K562 (cell line): Measurements from ENCODE around the gene PCBP3. TPM values are rescaled to one million over a fixed set of nuclear protein-coding genes. Genes with fewer than 3 reads are reported as not detected.

ENCODE experiments used
- ATAC-seq: fragments of 200-7000 bp; cut with Tn5 transposase; 3 replicates; pipeline ENCODE4 v1.9.1; 2020; ENCODE audit warnings: moderate library complexity
- BruUV-seq: library from RNA; stranded (reverse); fragments of 400-500 nt; replicated peaks from 2 replicates; lab custom pipeline; 2021; lab: Mats Ljungman, UMichigan
- CTCF ChIA-PET: fragments of 300-600 bp; formaldehyde crosslinking; extraction: SDS; loops from one replicate; lab custom pipeline; 2021; ENCODE audit warnings: low intra/inter-chr PET ratio; lab: Yijun Ruan, JAX
- POLR2A ChIA-PET: fragments of 300-600, 350-650 bp; sonication (Branson Sonifier 250); formaldehyde crosslinking; extraction: SDS; loops from one replicate; lab custom pipeline; 2021; ENCODE audit warnings: antibody characterized with exemption, inconsistent platforms; lab: Yijun Ruan, JAX
- DNase-seq, 4 experiments: peaks; one replicate each; pipeline versions ENCODE4 v3.0.0 to v3.0.0-alpha.2; 2011 to 2018; ENCODE audit warnings: low spot score in 3 of 4, mixed read lengths in 3 of 4; ENCODE audit errors: extremely low read depth in 1 of 4
- FAIRE-seq: peaks from 2 replicates; lab custom pipeline; 2011; peaks lifted over from hg19 to GRCh38; lab: Jason Lieb, UNC
- H2AFZ ChIP-seq: 2 replicates; pipeline ENCODE4 v1.6.0; 2011; ENCODE audit warnings: low read depth, low read length, control low read depth, inconsistent platforms
- H3K27ac ChIP-seq: fragments of 200-600 bp; 3 replicates; pipeline ENCODE4 v1.8.0; 2011; ENCODE audit warnings: low read depth, mild to moderate bottlenecking, control low read depth, inconsistent platforms, low read length, moderate library complexity, mixed read lengths; ENCODE audit errors: extremely low read depth
- H3K27me3 ChIP-seq, 2 experiments: fragments of 300-600 bp in 1 of 2; 2 replicates in 1 of 2; 3 replicates in 1 of 2; pipeline versions ENCODE4 v1.6.0 to v1.8.0; 2011; ENCODE audit warnings: inconsistent platforms in 2 of 2, low read length in 2 of 2, mild to moderate bottlenecking in 1 of 2, mixed read lengths in 1 of 2, moderate library complexity in 1 of 2; ENCODE audit not compliant: control insufficient read depth in 2 of 2, insufficient read depth in 2 of 2
- H3K36me3 ChIP-seq: fragments of 300-600 bp; 3 replicates; pipeline ENCODE4 v1.8.0; 2011; ENCODE audit warnings: mild to moderate bottlenecking, low read length, inconsistent platforms; ENCODE audit not compliant: control insufficient read depth, insufficient read depth
- H3K4me1 ChIP-seq, 2 experiments: fragments of 200-600 bp in 1 of 2; replicated peaks in 1 of 2; 2 replicates in 1 of 2; 3 replicates in 1 of 2; pipeline versions ENCODE4 v1.5.1 to v1.8.0; 2011; ENCODE audit warnings: inconsistent platforms in 2 of 2, low read length in 2 of 2, mild to moderate bottlenecking in 1 of 2, mixed read lengths in 1 of 2, moderate library complexity in 1 of 2; ENCODE audit not compliant: control insufficient read depth in 2 of 2, insufficient read depth in 2 of 2
- H3K4me2 ChIP-seq: 2 replicates; pipeline ENCODE4 v1.6.1; 2011; ENCODE audit warnings: low read length, control low read depth, inconsistent platforms, mixed read lengths; ENCODE audit not compliant: insufficient read depth
- H3K4me3 ChIP-seq: fragments of 200-600 bp; sonication (generic), shearing (Covaris generic); 2 replicates; pipeline ENCODE4 v1.5.1; 2016; ENCODE audit warnings: control low read depth, inconsistent platforms
- H3K79me2 ChIP-seq: fragments of 200-600 bp; 3 replicates; pipeline ENCODE4 v1.8.0; 2011; ENCODE audit warnings: low read length, inconsistent platforms; ENCODE audit not compliant: control insufficient read depth, insufficient read depth
- H3K9ac ChIP-seq, 2 experiments: 2 replicates each; pipeline versions ENCODE4 v1.6.0 to v1.6.1; 2011; ENCODE audit warnings: low read depth in 2 of 2, low read length in 2 of 2, control low read depth in 1 of 2, inconsistent platforms in 1 of 2, mild to moderate bottlenecking in 1 of 2, mixed read lengths in 1 of 2; ENCODE audit not compliant: insufficient read depth in 1 of 2
- H3K9me1 ChIP-seq: one replicate; pipeline ENCODE4 v1.6.0; 2011; ENCODE audit warnings: inconsistent platforms, mild to moderate bottlenecking, low read length, moderate library complexity; ENCODE audit not compliant: control insufficient read depth, insufficient read depth
- H3K9me3 ChIP-seq: replicated peaks from 2 replicates; pipeline ENCODE4 v1.5.1; 2011; ENCODE audit warnings: low read depth, low read length, inconsistent platforms; ENCODE audit not compliant: control insufficient read depth, insufficient read depth
- H4K20me1 ChIP-seq: replicated peaks from 2 replicates; pipeline ENCODE4 v1.6.1; 2011; ENCODE audit warnings: low read length, inconsistent platforms, mixed read lengths; ENCODE audit not compliant: control insufficient read depth, insufficient read depth
- CBFA2T3 ChIP-seq: fragments of 450-650 bp; IDR thresholded peaks from 2 replicates; pipeline ENCODE4 v1.6.1; 2017
- HNRNPK ChIP-seq: fragments of 200-400 bp; formaldehyde crosslinking; IDR thresholded peaks from one replicate; pipeline ENCODE4 v1.6.1; 2018; ENCODE audit warnings: mild to moderate bottlenecking, low read depth, low read length; ENCODE audit not compliant: poor library complexity, severe bottlenecking
- IRF2 ChIP-seq: sonication (generic); formaldehyde crosslinking; IDR thresholded peaks from 2 replicates; pipeline ENCODE4 v1.8.1; 2022; ENCODE audit warnings: mild to moderate bottlenecking, missing genetic modification reagents
- POLR2A ChIP-seq: fragments of 450-650 bp; conservative IDR thresholded peaks from 2 replicates; pipeline ENCODE4 v1.6.1; 2016
- XRCC3 ChIP-seq: fragments of 450-650 bp; IDR thresholded peaks from 2 replicates; pipeline ENCODE4 v1.6.1; 2017; ENCODE audit warnings: mild to moderate bottlenecking, moderate library complexity
- ZBTB7A ChIP-seq: IDR thresholded peaks from 2 replicates; pipeline ENCODE4 v1.6.1; 2011; ENCODE audit warnings: low read depth, mild to moderate bottlenecking, low read length, moderate library complexity, borderline replicate concordance; ENCODE audit not compliant: control insufficient read depth
- ZNF561 ChIP-seq: fragments of 450-650 bp; formaldehyde crosslinking; conservative IDR thresholded peaks from 2 replicates; pipeline ENCODE4 v1.4.0; 2020; ENCODE audit warnings: mild to moderate bottlenecking, moderate library complexity
- ZNF586 ChIP-seq: fragments of 450-650 bp; formaldehyde crosslinking; conservative IDR thresholded peaks from 2 replicates; pipeline ENCODE4 v1.4.0; 2020; ENCODE audit warnings: mild to moderate bottlenecking, moderate library complexity
- WGBS: fragments of 100-300 bp; shearing (Covaris generic); methylation state at CpG from one replicate; pipeline ENCODE4 v1.1.6; 2016; ENCODE audit warnings: low coverage, mixed read lengths; ENCODE audit not compliant: insufficient coverage; ENCODE audit errors: missing lambda C conversion rate; 5-methylcytosine and 5-hydroxymethylcytosine counted together
- in situ Hi-C: fragments of 300-500 bp; cut with MboI; formaldehyde crosslinking; loops from 4 replicates; pipeline ENCODE4 v1.15.0; 2018; ENCODE audit warnings: inconsistent platforms, mixed read lengths
- intact Hi-C: fragments of 100-400 bp; cut with micrococcal nuclease; formaldehyde crosslinking; loops from 2 replicates; pipeline ENCODE4 v1.14.2; 2022
- polyA plus RNA-seq, 8 experiments: library from polyadenylated mRNA; depleted of rRNA in 4 of 8; stranded (reverse) in 5 of 8; unstranded in 3 of 8; fragments of >200 nt; fragmentation: Nextera tagmentation in 2 of 8; fragmentation: Illumina TruSeq in 1 of 8; extraction: Ambion mirVana in 2 of 8; extraction: Trizol in 1 of 8; gene quantifications; 2 replicates each; pipeline versions ENCODE4 v1.2.1 to v1.2.3, GENCODE V29; 2011 to 2014; ENCODE audit warnings: inconsistent platforms in 1 of 8, missing spikeins in 1 of 8
- total RNA-seq, 7 experiments: library from RNA; depleted of rRNA in 6 of 7; stranded (reverse); fragments of >200 nt in 6 of 7; fragmentation: Illumina TruSeq in 2 of 7; extraction: Trizol in 2 of 7; gene quantifications; 2 replicates each; pipeline versions ENCODE4 v1.2.1 to v1.2.3, GENCODE V29; 2011 to 2021; ENCODE audit warnings: low replicate concordance in 1 of 7

PCBP3 gene
- total and polyA plus RNA-seq, 9 of the 15 experiments (the other 6 are each of a cell fraction or from before 2014, with no cell fraction given), result 0.18 TPM; not detected in 8

DNA sequence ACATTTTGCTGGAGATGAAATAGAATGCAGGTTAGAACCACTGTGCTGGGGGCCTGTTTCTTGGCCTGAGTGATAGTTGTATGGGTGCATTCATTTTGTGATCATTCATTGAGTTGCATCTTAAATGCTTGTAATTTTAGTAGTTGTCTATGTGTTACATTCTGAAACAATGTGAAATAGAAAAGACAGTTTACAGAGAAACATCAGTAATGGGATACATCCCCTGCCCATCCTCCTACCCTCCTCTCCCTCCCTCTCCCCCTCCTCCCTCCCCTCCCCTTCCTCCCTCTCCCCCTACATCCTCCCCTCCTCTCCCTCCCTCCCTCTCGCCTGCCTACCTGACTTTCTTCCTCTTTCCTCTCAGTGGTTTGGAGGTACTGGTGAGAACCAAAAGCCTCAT is 283.5 kb downstream of the PCBP3 start:
- FAIRE-seq, result no peak
- Histone ChIP-seq H3K79me2 (no peaks in the 10 kb centered on the region), H3K4me1 (peaks cover 0 to 5% of the 10 kb centered on the region in 2 experiments; a peak in 1 of 5 replicates), H3K9ac (no peak overlapping the region), H3K4me2 (no peak overlapping the region), H3K27ac (no peak overlapping the region), H3K9me1 (no peaks in the 10 kb centered on the region), H3K36me3 (no peaks in the 10 kb centered on the region), H3K9me3 (peaks cover 2% of the 10 kb centered on the region; the same call in 1 of the 2 replicates), H3K4me3 (no peak overlapping the region), H4K20me1 (0 out of 2 replicates have a peak, but pooled peaks cover 6% of the 10 kb centered on the region), H2AFZ (no peak overlapping the region), H3K27me3 (peaks cover 19 to 51% of the 10 kb centered on the region in 2 experiments; a peak in 4 of 5 replicates)
- CTCF ChIA-PET, result no interaction called here
- no TSS peak for BruUV-seq
- no peak for ATAC-seq
- no CpG with 5 or more reads among the region's 1 CpG for WGBS
- in situ Hi-C loops (no loop called here), intact Hi-C loops (no loop called here)
- POLR2A ChIA-PET, result no interaction called here
- DNase-seq, result no peak
- TF ChIP-seq ZNF586 (CRISPR knock-in tag), result no peak
- no peak for TF ChIP-seq IRF2
- no peak for TF ChIP-seq CBFA2T3
- no peak for TF ChIP-seq ZBTB7A
- peak; percentile 79 for TF ChIP-seq HNRNPK
- no peak for TF ChIP-seq ZNF561 (CRISPR knock-in tag)
- no peak for TF ChIP-seq POLR2A
- no peak for TF ChIP-seq XRCC3
